Dedifferentiated amniotic fluid mesenchymal stem cell (primary cell): ENCODE data around the gene KDM1A.
"Not testable (repeated sequence)": the region's sequence is repeated elsewhere in the genome, so short reads cannot be mapped to it uniquely, and the experiment has no call there.

Source experiments
- DNase-seq: peaks from one replicate; pipeline ENCODE4 v3.0.0-alpha.2; 2016; ENCODE audit errors: extremely low spot score

KDM1A gene

DNA sequence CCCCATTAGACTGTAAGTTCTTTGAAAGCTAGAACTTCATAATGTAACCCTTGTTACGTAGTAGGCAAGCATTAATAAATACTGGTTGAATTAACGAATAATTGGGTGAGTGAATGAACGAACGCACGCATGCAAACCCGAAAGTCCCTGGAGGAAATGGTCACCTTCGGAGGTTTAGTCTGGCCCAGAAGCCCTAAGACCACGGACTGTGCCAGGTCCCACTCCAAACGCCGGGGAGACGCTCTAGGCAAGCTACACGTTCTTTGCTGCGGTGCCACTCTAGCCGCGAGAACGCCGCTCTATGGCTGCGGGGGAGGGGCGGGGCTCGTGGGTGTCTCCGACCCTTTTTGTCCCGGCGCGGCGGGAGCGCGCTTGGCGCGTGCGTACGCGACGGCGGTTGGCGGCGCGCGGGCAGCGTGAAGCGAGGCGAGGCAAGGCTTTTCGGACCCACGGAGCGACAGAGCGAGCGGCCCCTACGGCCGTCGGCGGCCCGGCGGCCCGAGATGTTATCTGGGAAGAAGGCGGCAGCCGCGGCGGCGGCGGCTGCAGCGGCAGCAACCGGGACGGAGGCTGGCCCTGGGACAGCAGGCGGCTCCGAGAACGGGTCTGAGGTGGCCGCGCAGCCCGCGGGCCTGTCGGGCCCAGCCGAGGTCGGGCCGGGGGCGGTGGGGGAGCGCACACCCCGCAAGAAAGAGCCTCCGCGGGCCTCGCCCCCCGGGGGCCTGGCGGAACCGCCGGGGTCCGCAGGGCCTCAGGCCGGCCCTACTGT, at the start of gene KDM1A:
TSS of gene KDM1A (plus strand) at position 375 of the 769 bp plus-strand sequence. CDS start at position 504, 129 bp downstream.
- DNase-seq = peak; percentile 96

DNA sequence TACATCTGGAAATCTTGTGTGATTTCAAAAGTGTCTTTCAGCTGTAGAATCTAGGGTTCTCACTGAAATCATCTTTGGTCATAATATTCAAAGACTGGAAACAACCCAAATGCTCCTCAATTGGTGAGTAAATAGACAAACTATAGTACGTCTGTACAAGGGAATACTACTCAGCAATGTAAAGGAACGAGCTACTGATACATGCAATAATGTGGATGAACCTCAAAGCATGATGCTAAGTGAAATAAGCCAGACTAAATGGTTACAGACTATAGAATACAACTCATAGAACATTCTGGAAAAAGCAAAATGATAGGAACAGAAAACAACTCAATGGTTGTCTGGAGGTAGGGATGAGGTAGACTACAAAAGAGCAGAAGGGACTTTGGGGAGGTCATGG, 49.2 kb upstream of the KDM1A start:
- DNase-seq = no peak

DNA sequence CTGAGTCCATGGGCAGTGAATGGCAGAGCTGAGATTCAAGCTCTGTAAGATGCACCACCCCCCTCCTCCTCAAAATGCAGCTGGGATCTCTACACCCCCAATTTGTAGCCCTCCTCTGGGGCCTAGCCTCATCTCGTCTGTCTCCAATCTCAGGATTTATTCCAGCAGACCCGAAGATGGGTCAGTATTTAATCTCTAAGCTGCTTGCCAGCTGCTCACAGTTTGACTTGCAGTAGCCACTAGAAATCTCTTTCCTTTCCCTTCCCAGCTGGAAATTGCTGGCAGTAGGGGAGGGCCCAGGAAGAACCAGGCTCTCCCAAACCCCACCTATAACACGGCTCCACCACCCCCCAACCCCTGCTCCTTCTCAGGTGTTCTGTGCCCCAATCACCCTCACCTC, 48.1 kb upstream of the KDM1A start:
- DNase-seq = no peak

DNA sequence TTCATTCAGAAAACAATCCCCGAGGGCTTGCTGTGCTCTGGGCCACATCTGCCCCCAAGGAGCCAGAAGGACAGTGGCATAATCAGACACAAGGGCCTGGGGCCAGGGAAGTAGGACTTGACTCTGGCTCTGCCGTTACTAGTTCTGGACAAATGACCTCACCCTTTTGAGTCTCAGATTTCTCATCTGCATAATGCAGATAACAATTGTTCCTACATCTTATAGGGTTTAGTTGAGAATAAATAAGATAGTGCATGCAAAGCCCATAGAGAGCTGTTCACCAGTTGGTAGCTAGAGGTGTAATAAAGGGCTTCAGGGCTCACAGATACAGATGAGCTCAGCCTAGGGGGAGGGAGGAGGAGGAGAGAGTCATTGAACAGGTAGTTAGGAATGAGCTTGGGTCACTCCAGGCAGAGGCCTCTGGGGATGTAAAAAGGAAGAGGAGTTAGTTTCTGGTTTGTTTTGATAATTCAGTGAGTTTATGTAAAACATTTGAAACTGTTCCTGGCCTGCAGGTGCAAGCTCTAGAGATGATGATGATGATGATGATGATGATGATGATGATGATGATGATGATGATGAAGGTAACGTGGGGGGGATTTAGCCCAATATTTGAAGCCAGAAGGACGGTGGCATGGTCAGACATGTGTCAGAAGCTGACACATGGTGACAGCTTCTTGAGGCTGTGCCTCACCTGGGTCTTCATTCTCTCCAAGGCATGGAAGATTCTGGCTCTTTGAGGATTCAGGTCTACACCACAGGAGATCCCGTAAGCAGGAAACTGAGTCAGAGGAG, 47.5 kb upstream of the KDM1A start:
- DNase-seq = no peak

DNA sequence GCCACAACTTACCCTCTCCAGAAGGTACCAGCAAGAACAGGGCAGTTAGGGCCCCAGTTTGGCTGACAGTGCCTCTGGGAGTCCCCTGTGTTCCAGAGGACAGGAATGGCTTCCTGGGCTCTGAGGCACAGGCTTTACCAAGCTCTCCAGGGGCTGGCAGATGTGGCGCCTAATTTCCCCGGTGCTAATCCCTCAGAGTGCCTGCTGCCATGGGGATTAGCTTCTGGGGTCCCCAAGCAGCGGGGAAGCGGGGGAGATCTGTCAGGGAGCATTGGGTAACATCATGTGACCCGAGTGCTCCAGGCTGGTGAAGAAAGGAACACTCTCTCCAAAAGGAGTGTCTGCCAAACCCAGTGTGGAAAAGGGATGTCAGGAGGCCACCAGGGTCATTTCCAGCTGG, 46.5 kb upstream of the KDM1A start, which contains the start of gene LACTBL1:
TSS of gene LACTBL1 (minus strand) at position 107 of the 400 bp plus-strand sequence. CDS start 550 bp downstream, outside the sequence.
- no peak for DNase-seq

DNA sequence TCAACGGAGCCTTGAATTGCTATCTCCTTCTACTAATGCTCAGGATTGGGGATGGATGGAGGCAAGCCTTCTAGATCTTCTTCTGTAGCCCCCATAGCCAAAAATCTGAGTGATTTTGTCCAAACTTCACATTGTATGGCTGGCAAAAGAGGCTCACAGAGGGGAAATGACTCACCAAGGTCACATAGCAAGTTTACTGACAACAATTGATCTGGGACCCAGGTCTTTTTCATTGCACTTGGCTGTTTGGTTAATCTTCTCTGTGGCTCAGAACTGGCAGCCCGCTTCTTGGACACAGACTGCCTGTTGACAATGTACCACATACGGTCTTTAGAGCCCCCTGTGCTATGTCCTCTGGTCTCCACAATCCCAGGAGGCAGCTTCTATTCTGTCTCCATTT, 43.6 kb upstream of the KDM1A start:
- no peak for DNase-seq

DNA sequence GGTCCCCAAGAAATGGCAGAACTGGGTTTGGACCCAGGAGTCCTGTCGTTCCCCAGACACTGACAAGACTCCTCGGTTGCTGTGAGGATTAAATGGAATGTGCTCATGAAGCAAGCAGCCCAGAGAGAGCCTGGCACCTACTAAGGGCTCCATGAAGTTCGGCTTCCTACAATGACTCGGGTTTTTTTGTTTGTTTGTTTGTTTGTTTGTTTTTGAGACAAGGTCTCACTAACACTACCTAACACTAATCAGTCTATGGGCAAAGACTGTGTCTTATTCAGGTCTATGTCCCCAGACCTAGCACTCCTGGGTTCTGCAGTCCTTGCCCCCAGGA, 43.2 kb upstream of the KDM1A start:
- no peak for DNase-seq

DNA sequence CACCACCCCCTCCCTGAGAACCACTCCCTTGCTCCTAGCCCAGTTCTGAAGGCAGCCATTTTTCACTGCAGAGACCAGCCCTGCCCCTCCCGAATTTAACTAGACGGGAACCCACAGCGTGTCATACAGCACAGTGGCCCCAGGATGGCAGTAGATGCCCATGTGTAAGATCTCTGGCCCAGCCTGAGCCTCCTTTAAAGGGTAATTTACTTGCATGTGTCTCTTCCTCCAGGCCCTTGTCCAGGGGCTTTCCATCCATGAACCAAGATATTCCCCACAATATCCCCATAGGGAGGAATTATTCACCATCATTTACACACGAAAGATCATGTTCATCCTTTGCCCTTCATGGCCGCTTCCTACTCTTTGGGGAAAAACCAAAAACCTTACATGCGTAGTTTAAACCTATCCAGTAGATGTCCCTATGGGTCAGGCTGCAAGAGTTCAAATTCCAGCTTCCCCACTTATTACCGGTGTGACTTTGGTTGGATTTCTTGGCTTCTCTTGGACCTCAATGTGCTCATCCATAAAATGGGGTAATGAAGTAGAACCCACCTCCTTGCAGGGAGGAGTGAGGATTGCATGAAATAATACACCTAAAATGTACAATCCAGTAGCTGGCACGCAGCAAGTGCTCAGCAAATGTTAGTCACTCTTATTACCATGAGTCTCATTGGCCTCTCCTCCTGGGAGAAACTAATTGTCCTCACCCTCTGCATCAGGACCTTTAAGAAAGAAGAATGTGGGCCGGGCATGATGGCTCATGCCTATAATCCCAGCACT, 42.6 kb upstream of the KDM1A start:
- peak; percentile 88 for DNase-seq

DNA sequence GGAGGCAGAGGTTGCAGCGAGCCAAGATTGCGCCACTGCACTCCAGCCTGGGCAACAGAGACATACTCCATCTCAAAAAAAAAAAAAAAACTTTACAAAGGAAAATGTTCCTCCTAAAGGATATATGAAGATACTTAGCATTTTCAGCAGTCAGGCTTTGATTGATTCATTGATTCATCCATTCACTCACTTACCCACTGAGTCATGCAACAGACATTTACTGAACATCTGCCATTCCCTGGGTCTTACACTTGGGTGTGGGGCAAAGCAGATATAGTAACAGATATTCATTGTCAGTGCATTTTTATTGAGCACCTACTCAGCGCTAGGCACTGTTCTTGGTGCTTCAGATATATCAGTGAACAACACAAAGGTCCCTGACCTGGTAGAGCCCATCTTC, 41.0 kb upstream of the KDM1A start:
- DNase-seq = no peak

DNA sequence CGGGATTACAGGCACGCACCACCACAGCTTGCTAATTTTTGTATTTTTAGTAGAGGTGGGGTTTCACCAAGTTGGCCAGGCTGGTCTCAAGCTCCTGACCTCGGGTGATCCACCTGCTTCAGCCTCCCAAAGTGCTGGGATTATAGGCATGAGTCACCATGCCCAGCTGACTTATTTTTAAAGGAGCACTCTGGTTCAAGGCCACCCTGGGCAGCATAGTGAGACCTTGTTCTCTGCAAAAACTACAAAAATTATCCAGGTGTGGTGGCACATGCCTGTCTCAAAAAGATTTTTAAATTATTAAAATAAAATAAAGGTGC, 38.8 kb upstream of the KDM1A start:
- not testable (repeated sequence) for DNase-seq

DNA sequence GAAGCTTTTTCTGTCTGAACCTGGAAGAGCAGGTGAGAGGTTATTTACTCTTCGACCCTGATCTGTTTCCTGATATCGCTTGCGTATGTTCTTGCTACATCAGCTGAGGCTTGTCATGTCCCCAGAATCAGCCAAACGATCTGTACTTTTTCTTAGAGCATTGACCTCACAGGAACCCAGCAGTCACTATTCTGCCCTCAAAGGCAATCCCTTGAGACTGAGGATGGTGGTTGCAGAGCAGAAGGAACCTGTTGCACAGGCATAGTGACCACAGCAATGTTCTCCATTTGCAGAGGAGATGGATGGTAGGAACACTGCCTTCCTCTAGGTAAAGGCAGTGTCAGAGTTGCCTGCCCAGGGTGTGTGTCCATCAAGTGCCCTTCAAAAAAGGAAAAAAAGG, 35.3 kb upstream of the KDM1A start:
- no peak for DNase-seq

DNA sequence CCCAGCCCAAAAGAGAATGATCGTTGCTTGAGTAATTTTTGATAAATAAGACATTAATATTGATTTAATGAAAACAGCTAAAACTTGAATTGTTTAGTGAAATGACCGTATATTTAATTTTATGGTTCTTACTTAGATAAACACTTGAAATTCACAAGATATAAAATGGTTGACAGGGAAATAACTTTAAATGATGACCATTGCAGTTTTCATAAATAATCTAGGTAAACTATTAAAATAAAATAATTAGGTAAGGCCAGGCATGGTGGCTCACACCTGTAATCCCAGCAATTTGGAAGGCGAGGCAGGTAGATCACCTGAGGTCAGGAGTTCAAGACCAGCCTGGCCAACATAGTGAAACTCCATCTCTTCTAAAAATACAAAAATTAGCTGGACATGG, 26.9 kb upstream of the KDM1A start:
- DNase-seq = not testable (repeated sequence)

DNA sequence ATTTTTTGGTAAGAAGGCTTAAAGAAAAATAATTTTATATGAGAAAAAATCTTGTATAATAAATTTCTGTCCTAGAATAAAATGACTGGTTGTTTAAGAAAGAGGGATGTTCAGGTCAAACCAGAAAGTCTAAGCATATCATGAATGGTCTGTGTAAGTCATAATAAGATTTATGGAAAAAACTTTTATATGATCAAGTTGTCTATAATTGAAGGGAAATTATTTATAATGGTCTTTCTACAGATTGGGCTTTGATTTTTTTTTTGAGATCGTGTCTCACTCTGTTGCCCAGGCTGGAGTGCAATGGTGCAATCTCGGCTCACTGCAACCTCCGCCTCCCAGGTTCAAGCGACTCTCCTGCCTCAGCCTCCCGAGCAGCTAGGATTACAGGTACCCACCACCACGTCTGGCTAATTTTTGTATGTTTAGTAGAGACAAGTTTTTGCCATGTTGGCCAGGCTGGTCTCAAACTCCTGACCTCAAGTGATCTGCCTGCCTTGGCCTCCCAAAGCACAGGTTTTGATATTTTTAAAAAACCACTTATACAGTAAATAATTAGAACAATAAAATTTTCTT, 26.0 kb upstream of the KDM1A start:
- not testable (repeated sequence) for DNase-seq

DNA sequence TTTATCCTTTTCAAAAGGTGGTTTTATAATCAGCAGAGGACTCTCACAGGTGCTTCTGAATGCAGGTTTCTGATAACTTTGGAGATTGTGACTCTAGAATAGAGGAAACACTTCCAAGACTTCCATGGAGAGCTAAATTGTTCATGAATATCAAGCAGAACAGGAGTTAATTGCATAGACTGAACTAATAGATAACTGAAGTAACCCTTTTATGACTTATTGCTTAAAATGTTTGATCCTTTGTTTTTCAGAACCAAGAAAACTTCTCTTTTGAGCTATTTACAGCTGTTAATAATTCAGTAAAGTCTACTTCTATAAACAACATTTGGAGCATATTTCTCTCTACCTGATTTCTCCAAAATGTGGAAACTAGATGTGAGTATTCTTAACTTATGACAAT, 23.5 kb upstream of the KDM1A start:
- DNase-seq = no peak

DNA sequence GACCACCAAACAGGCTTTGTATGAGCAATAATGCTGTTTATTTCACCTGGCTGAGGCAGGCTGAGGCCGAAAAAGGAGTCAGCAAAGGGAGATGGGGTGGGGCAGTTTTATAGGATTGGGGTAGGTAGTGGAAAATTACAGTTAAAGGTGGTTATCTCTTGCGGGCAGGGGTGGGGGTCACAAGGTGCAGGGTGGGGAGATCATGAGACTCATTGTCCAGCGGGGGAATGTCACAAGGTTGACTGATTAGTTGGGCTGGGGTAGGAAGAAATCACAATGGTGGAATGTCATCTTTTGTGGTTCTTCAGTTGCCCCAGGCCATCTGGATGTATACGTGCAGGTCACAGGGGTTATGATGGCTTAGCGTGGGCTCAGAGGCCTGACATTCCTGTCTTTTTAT, 21.7 kb upstream of the KDM1A start:
- not testable (repeated sequence) for DNase-seq

DNA sequence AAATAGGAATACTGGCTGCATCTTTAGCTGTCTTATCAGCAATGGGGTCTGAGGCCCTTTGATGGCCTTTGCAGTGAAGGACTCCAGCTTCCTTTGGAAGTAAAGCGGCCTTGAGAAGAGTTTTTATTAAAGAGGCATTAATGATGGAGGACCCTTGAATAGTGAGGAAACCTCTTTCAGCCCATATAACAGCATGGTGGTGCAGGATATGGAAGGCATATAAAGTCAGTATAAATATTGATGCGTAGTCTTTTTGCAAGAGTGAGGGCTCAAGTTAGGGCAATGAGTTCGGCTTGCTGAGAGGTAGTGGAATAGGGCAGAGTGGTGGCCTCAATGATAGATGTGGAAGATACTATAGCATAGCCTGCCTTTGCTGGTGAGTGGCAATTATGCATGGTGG, 19.1 kb upstream of the KDM1A start:
- not testable (repeated sequence) for DNase-seq

DNA sequence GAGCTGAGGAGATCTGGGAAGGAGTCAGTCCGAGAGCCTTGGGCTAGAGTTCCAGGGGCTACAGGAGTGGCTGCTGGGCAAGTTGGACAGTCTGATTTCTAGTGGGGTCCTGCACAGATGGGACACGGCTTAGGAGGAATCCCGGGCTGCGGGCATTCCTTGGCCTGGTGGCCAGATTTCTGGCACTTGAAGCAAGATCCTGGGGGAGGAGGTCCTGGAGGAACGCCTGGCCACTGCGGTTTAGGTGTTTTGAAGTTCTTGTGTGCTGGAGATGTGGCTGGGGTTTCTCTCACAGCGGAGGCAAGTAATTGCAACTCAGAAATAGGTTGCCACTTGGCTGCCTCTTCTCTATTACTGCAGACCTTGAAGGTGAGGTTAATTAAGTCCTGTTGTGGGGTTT, 17.1 kb upstream of the KDM1A start:
- not testable (repeated sequence) for DNase-seq

DNA sequence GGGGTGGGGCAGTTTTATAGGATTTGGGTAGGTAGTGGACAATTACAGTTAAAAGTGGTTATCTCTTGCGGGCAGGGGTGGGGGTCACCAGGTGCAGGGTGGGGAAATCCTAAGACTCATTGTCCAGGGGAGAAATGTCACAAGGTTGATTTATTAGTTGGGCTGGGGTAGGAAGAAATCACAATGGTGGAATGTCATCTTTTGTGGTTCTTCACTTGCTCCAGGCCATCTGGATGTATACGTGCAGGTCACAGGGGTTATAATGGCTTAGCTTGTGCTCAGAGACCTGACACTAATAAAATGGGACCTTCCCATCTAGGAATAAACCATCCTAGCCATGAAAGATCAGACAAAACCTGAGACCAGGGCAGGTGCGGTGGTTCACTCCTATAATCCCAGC, 15.2 kb upstream of the KDM1A start:
- no peak for DNase-seq

DNA sequence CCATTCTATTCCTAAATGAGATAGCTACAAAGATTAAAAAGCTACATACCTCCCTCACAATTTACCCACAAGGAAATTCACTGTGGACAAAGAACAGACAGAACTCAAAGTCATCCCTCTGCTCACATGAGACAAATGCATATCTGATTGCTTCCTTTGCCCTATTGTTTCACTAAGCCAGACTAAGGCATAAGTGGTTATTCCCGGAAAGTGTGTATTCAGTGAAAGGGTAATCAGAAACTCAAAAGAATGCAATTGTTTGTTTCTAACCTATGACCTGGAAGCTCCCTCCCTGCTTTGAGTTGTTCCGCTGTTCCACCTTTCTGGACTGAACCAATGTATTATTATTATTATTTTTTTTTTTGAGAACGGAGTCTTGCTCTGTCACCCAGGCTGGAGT, 14.5 kb upstream of the KDM1A start:
- not testable (repeated sequence) for DNase-seq

DNA sequence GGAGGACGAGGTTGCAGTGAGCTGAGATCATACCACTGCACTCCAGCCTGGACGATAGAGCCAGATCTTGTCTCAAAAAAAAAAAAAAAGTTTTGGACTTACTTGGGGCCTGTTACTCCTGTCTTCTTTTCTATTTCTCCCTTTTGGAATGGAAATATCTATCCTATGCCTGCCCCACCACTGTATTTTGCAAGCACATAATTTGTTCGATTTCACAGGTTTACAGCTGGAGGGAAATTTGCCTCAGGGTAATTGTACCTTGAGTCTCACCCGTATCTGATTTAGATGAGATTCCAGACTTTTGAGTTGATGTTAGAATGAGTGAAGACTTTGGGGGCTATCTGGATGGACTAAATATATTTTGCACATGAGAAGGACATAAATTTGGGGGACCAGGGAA, 12.2 kb upstream of the KDM1A start:
- DNase-seq = no peak

DNA sequence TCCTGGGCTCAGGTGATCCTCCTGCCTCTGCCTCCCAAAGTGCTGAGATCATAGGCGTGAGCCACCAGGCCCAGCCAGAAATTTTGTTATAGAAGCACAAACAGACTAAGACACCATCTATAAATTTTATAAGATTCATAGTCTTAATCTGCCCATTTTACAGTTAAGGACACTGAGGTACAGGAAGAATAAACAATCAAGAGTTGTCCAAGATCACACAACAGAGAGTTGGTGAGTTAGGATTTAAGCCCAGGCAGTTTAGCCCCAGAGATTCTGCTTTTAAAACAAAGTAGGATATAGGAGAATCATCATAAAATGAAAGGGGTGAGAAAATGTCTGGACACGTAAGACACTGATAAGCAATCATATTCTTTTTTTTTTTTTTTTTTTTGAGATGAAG, 10.4 kb upstream of the KDM1A start:
- no peak for DNase-seq

DNA sequence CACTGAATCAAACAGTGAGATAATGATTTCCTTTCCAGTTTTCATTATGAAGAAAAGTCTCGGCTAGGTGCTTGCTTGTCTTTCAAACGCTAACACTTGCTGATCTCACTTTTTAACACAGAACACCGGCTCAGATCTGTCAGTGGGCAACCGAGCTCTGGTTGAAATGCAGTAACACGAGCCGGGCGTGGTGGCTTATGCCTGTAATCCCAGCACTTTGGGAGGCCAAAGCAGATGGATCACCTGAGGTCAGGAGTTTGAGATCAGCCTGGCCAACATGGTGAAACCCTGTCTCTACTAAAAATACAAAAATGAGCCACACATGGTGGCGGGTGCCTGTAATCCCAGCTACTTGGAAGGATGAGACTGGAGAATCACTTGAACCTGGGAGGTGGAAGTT, 9.2 kb upstream of the KDM1A start:
- DNase-seq = not testable (repeated sequence)
